ENCODE results near the gene RAD51D.
"Not testable (repeated sequence)": the region's sequence is repeated elsewhere in the genome, so short reads cannot be mapped to it uniquely, and the experiment has no call there.

RAD51D gene

GRCh38 chr17:35090707-35091106 lies 29.0 kb downstream of the RAD51D start:
- ATAC-seq: not testable (repeated sequence)

- peak; percentile 1; the same call in 1 of the 3 replicates for ATAC-seq
These were observed 29.9 kb downstream of the RAD51D start for GRCh38 chr17:35089586-35090296.

DNA sequence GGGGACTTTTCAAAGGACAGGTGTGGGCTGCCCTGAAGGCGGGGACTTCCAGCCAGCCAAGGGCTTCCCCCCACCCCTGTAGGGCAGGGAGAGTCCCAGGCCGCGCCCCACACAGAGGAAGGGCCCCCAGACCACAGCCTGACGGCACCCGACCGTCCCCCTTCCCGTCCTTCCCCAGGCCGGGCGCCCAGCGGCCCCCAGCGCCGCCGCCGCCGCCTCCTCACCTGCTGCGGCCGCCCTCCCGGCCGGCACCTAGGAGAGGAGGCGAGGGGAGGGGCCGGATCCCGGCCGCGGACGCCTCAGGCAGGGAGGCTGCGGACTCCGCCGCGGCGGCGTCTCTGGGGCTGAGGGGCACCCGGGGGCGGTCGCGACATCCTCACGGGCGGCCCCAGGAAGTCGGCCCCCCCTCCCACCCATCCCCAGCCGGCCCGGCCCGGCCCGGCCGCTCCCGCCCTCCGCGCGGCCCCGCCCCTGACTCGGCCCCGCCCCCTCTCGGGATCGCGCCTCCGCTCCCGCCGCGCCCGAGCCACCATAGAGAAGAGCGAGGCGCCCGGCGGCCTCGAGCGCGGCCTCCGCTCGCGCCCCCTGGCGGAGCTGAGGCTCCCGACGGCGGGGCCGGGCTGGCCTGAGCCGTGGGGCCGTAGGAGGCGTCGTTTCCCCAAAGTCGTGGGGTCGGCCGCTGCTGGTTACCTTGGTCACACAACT lies 30.6 kb downstream of the RAD51D start:
- no peak for TF ChIP-seq ISL1 (CRISPR knock-in tag; IDR thresholded peaks at IDR 0.05)
- TF ChIP-seq, protein P1, sequence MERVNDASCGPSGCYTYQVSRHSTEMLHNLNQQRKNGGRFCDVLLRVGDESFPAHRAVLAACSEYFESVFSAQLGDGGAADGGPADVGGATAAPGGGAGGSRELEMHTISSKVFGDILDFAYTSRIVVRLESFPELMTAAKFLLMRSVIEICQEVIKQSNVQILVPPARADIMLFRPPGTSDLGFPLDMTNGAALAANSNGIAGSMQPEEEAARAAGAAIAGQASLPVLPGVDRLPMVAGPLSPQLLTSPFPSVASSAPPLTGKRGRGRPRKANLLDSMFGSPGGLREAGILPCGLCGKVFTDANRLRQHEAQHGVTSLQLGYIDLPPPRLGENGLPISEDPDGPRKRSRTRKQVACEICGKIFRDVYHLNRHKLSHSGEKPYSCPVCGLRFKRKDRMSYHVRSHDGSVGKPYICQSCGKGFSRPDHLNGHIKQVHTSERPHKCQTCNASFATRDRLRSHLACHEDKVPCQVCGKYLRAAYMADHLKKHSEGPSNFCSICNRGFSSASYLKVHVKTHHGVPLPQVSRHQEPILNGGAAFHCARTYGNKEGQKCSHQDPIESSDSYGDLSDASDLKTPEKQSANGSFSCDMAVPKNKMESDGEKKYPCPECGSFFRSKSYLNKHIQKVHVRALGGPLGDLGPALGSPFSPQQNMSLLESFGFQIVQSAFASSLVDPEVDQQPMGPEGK (CRISPR knock-in tag; IDR thresholded peaks at IDR 0.05; ENCODE audit: borderline replicate concordance): 0 out of 2 replicates have a peak, but pooled peaks have one; percentile 2
- ATAC-seq: peak; percentile 86

More at GRCh38 chr17:35089586-35090296, 29.9 kb downstream of the RAD51D start:
- TF ChIP-seq ZC3H10 (CRISPR knock-in tag; IDR thresholded peaks at IDR 0.05) (no peak), RARB (CRISPR knock-in tag; IDR thresholded peaks at IDR 0.05) (no peak), TSHZ2 (CRISPR knock-in tag; IDR thresholded peaks at IDR 0.05) (no peak), CSDC2 (CRISPR knock-in tag; IDR thresholded peaks at IDR 0.05) (no peak), BACH2 (CRISPR knock-in tag; IDR thresholded peaks at IDR 0.05; ENCODE audit: borderline replicate concordance) (no peak), ISL1 (CRISPR knock-in tag; IDR thresholded peaks at IDR 0.05) (no peak), ZNF70 (CRISPR knock-in tag; IDR thresholded peaks at IDR 0.05) (no peak), TCF4 (CRISPR knock-in tag; IDR thresholded peaks at IDR 0.05; ENCODE audit: borderline replicate concordance) (no peak), GLIS3 (CRISPR knock-in tag; IDR thresholded peaks at IDR 0.05) (no peak)
- TF ChIP-seq, protein P2, sequence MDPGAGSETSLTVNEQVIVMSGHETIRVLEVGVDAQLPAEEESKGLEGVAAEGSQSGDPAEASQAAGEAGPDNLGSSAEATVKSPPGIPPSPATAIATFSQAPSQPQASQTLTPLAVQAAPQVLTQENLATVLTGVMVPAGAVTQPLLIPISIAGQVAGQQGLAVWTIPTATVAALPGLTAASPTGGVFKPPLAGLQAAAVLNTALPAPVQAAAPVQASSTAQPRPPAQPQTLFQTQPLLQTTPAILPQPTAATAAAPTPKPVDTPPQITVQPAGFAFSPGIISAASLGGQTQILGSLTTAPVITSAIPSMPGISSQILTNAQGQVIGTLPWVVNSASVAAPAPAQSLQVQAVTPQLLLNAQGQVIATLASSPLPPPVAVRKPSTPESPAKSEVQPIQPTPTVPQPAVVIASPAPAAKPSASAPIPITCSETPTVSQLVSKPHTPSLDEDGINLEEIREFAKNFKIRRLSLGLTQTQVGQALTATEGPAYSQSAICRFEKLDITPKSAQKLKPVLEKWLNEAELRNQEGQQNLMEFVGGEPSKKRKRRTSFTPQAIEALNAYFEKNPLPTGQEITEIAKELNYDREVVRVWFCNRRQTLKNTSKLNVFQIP (CRISPR knock-in tag; IDR thresholded peaks at IDR 0.05; ENCODE audit: borderline replicate concordance, low read depth): no peak

- TF ChIP-seq ZFP3 (CRISPR knock-in tag; IDR thresholded peaks at IDR 0.05) (no peak), CREB5 (CRISPR knock-in tag; IDR thresholded peaks at IDR 0.05; ENCODE audit: low read depth) (no peak), TSHZ2 (CRISPR knock-in tag; IDR thresholded peaks at IDR 0.05) (no peak), ESRRG (CRISPR knock-in tag; IDR thresholded peaks at IDR 0.05) (no peak), ZNF8 (CRISPR knock-in tag; IDR thresholded peaks at IDR 0.05) (0 out of 2 replicates have a peak, but pooled peaks have one; percentile 47), GLIS3 (CRISPR knock-in tag; IDR thresholded peaks at IDR 0.05) (no peak), SNAI2 (CRISPR knock-in tag; IDR thresholded peaks at IDR 0.05) (no peak), ARNTL (CRISPR knock-in tag; IDR thresholded peaks at IDR 0.05; ENCODE audit: borderline replicate concordance, low read depth) (no peak), OSR1 (CRISPR knock-in tag; IDR thresholded peaks at IDR 0.05) (no peak), BACH2 (CRISPR knock-in tag; IDR thresholded peaks at IDR 0.05; ENCODE audit: borderline replicate concordance) (no peak), ZC3H10 (CRISPR knock-in tag; IDR thresholded peaks at IDR 0.05) (no peak), RARB (CRISPR knock-in tag; IDR thresholded peaks at IDR 0.05) (no peak)
- TF ChIP-seq, protein P1 (CRISPR knock-in tag; IDR thresholded peaks at IDR 0.05; ENCODE audit: borderline replicate concordance): 0 out of 2 replicates have a peak, but pooled peaks have one; percentile 16
- TF ChIP-seq, protein P2 (CRISPR knock-in tag; IDR thresholded peaks at IDR 0.05; ENCODE audit: borderline replicate concordance, low read depth): no peak
- ATAC-seq: peak; percentile 77
These were observed 31.2 kb downstream of the RAD51D start for GRCh38 chr17:35088356-35088880.
